Activated effector memory CD4-positive, alpha-beta T cell treated with Interleukin-2 at 50 U/mL for 16 hours (primary cell): ENCODE measurements around the gene NTRK3.
A peak's percentile ranks its signal among the peaks of the same experiment; 100 is the strongest.

ENCODE experiments used
- DNase-seq: peaks from one replicate; pipeline ENCODE4 v3.0.0-alpha.2; 2020

The NTRK3 gene

DNA sequence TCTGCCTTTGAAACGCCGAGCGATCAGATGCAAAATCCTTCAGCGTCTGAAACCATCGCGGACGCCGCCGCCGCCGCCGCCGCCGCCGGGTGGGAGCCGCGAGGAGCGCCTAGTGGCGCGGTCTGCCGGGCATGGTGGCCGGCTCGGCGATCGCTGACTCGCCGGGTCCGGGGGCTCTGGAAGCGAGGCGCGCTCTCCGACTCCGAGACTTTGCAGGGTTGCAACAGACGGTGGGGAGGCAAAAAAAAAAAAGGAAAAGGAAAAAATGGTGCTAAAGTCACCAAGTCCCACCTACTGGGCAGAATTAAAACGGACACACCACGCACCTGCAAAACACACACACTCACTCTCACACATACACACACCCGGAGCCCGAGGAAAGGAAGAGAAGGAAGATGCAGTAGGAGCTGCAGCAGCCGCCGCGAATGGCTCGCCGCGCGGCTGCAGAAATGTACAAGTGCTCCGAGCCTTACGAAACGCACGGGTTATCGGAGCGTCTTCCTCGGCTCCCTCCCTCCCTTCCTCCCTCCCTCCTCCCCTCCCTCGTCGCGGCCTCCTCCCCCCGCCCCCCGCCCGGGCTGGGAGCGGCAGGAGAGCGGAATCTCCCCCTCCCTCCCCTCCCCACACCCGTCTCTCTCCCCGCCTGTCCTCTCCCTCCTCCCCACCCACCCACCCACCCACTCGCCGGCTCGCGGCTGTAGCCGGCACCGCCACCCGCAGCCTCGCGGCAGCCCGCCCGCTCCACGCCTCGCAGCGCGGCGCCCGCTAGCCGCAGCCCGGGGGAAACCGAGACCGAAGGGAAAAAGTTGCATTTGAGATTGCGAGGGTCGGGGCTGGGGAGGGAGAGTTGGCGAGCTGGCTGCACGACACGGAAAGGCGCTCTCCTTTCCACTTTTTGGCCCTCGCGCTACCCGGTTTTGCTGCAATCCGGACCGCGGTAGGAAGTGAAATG, at the start of gene NTRK3:
Gene NTRK3 (minus strand): TSS at position 461 of the 952 bp plus-strand sequence. CDS start 586 bp downstream, outside the sequence.
- DNase-seq: no peak

DNA sequence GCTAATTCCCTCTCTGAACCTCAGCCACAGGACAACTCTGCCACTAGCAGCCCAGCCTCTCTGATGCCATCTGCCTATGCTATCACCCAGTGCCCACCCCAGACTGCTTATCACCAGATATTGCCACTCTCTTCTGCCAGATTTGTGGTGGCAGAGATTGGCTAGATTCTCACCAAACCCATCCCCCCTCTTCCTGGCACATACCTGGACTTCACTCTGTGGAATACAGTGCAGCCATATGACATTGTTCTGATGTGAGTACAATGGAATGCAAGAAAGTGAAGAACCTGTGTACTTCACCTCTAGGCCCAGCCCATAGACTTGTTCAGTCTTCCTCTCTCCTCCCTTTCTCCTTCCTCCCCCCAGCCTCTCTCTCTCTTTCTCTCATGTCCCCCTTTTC, 46.9 kb upstream of the NTRK3 start:
- no peak for DNase-seq

DNA sequence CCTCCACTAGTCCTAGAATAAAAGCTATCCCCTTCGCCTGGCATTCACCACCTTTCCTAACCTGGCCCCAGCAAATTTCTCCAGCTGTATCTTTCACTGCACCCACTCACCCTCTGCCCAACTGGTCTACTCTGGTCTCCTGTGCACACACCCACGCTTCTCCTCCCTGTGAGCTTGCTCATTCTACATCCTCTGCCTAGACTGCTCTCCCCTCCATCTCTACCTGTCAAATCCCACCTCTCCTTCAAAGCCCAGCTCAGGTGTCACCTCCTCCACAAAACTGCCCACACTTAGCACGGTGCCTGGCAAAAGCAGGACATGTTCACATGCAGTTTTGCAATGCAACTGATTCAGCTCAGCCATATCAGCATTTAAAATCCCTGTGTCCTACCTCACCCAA, 45.8 kb upstream of the NTRK3 start:
- no peak for DNase-seq

DNA sequence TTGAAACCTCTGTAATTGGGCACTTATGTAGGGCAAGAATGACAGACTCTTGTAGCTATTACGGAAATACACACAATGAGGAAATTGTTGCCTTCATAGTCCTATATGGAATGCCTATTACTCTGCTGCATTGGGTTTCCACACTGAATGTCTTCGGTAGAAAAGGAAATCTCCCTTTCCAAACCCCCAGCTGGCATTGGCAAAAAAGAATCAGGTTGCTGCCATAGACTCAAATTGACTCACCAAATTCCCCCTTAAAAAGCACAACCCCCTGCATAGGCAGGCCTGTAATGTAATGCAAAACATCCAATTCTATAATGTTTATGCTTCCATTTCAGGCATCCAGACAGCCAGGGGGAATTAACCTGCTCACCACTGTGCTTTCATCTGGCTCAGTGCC, 44.8 kb upstream of the NTRK3 start:
- DNase-seq: no peak

DNA sequence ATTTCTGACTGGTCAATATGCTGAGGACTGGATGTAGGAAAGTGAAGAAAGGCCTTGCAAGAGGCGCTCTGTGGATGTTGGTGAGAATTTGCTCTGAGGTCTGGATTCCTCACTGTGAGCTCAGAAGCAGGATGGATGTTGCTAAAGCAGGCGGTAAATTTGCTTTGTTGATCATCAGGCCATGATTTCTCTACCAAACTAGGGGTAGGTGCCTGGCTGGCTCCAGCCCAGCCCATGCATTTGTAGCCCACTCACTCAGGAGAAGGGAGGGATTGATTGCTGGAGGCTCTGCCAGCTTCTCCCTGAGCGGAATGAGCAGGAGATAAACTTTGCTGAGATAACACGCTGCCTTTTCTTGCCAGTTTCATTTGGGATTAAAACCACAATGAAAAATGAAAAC, 44.3 kb upstream of the NTRK3 start:
- no peak for DNase-seq

DNA sequence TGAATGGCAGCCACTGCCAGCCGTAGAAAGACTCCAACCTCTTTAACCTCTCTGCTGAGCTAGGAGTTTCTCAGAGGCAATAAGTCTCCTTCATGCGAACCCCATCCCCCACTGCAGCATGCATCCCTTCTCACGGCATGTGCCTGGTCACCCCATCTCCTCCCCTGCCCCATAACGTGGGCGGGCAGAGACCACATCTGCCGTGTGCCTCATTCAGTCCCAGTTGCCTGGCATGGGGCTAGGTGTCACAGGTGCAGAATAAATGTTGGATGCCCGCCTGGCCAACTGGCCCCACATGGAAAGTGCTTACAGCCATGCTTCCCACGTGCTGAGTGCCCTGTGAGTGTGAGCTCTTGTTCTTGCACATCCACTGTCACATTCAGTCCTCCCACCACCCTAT, 43.5 kb upstream of the NTRK3 start:
- DNase-seq: no peak

DNA sequence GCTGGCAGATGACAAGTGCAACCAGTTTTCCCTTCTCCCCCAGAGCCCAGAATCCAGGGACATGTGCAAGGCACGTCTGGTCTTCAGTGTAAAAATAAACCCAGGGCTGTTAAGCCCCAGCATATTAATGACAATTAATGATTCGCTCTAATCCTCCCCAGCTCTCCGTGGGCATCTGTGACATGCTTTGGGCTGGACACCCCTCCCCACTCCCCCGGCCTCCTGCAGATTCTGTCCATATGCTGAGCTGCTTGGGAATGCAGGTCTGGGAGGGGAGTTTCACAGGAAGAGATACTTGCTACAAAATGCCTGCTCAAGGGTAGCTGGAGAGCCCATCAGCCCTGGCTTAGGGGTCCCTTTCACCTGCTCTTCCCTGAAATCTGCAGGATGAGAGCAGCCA, 43.0 kb upstream of the NTRK3 start:
- no peak for DNase-seq

DNA sequence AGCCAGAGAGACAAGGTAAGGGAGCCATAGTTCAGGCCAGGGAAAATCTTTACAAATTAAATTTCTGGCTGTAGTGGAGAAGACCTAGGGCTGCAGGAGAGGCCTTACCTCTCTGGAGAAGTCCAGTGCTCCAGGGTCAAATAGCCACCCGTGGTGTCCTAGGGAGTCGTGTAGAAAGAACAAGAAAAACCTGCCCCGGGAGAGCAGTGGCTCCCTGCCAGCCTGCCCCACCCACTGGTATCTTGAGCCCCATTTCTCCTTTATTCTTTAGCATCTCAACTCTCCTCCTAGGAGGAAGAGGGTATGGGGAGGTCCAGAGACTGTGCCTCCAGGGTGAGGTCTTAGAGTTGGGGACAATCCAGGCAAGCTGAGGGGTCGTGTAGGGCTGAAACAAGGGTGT, 32.1 kb upstream of the NTRK3 start:
- DNase-seq: no peak

DNA sequence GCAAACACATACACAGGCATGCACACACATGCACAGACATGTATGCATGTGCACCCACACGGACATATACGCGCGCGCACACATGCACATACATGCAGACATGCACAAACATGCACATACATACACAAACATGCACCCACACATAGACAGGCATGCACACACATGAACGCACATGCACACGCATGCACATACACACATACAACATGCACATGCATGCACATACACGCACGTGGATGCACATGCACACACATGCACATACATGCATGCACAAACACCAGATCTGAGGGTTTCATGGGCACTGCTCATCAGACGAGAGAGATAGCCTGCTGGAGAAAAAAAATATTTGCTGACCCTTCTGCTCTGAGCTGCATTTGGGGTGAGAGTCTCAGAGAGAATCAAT, 31.7 kb upstream of the NTRK3 start:
- DNase-seq: no peak

DNA sequence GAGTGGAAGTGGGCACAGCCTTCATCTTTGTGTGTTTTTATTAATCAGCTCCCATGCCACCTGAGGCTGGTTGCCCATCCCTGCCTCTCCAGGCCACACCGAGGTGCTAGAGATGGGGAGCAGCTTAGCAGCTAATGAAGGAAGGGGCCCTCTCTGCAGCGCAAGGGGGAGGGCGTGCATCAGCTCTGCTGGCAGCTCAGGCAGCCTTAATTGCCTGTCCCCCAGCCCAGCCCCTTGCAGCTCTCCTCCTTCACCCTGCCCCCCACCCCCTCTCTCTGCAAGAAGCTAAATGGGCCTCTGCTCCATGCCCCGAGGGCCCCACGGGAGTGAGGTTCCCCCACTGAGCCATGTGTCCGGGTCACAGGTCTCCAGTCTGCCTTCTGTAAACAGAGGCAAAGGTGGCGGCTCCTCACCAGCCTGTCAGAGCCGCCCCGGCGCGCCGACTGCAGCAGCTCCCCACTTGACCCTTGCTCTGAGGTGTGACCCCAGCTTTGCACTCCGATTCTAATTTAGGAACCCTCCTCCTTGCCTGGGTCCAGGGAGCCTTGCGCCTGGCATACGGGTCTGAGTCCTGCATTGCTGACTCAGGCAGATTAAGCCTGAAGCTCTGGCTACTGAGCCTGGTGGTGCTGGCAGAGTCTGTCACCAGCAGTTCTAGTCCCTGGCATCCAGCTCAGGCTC, 27.9 kb upstream of the NTRK3 start:
- DNase-seq: no peak

DNA sequence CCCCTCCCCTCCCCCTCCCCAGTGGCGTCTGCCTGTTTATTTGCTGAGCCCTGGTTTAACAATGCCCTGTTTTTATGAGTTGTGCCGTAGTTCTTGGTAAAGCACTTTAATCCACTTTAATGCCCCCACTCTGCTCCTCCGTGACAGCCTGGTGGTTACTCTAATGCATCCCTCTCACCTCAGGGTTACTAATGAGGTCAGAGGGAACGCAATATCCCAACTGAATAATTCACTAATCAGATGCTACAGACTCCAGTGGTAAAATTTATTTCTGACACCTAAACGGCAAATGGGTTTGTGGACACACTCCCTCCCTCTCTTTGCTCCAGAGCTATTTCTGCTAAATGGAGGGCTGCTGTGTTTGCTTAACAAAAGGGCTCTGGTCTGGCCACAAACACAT, 26.1 kb upstream of the NTRK3 start:
- DNase-seq: no peak

DNA sequence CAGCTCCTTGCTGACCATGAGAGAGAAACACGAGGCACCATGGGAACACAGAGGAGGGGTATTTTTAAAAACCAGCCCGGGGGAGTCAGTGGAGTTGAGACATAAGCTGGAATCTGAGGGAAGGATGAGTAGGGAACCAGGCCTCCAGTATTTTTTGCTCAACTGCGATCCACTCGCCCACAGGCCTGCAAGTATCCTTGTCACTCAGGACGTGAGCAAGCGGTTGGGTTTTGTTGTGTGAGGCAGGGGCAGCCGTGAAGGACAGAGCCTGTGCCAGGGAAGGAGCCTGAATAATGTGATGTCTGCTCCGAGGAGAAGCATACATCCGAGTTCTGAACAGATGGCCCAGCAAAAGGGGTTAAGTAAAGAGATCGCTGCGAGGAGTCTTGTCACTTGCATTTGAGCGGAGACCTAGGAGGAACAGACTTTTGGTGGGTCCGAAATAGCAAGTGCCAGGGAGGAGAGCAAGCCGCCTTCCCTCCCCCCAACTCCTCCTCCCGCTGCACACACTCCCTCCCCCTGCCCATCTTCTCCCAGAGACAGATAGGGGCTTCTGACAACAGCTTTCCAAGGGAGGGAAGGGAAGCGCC, 20.4 kb upstream of the NTRK3 start:
- DNase-seq: no peak

DNA sequence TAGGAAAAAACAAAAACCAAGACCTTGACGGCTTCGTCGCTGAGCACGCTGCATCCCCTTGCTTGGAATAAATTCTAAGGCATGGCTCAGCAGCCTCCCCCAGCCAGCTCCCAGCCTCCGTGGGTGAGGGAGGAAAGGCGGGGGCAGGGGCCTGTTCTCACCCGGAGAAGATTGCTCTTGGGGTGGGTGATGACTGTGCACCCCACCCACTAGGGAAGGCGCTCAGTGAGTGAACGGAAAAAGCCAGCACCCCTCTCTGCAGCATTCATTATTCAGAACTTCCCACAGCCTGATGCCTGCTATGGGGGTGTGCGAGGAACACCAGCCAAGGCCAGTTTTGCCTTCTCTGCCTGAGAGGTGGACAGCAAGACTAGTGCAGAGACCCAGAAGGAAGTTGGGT, 19.3 kb upstream of the NTRK3 start:
- no peak for DNase-seq

DNA sequence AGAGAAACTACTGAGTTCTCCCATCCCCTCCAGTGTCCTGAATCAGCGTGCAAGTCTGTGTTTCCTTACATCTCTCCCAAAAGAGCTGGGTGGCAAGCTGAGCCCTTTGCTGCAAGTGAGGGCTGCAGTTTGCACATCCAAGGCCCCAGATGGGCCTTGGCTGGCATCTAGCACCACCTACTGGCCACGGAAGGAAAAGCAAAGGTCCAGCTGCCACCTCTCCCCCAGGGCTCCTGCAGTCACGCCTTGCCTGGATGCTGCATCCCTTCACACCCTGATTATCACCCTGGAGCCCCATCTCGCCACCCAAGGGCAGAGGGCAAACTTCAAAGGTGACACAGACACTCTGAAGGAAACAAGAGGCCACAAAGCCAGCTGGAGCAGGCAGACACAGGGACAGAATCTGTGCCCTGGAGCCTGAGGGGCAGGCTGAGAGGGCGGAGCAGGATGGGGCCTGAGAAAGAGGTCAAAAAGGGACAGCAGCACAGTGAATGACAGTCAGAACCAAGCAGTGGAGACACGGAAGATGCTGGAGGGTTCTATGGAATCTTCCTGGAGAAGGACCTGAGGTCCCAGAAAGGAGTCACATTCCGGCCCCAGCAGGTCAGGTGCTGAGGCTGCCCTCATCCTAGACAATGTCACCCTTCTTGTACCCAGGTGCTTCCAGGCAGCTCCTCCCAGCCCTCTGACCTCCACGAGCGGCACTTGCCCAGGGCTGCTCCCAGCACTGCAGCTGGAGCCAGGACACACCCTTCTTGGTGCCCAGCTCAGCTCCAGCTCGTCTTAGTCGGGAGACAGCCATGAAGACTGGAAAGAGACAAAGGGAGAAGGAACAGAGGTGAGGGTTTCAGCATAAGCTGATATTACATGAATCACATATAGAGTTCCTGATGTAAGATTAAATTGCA, 18.3 kb upstream of the NTRK3 start:
- peak; percentile 12 for DNase-seq

DNA sequence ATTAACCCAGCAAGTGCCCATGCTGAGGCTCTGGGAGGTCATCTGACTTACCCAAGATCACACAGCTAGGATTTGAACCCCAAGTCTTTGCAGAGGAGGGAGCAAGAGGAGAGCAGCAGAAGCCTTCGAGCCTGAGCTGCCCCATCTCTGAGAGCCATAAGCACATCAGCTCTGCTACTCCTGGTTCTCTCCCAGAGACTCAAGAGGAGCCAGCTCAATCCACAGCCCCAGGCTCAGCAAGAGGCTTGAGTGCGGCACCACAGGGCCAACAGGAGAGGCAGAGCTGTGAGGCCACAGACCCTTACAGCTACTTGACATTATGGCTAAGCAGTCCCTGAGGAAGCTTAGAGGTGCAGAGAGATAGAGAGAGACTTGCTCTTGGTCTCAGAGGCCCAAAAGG, 15.9 kb upstream of the NTRK3 start:
- no peak for DNase-seq

DNA sequence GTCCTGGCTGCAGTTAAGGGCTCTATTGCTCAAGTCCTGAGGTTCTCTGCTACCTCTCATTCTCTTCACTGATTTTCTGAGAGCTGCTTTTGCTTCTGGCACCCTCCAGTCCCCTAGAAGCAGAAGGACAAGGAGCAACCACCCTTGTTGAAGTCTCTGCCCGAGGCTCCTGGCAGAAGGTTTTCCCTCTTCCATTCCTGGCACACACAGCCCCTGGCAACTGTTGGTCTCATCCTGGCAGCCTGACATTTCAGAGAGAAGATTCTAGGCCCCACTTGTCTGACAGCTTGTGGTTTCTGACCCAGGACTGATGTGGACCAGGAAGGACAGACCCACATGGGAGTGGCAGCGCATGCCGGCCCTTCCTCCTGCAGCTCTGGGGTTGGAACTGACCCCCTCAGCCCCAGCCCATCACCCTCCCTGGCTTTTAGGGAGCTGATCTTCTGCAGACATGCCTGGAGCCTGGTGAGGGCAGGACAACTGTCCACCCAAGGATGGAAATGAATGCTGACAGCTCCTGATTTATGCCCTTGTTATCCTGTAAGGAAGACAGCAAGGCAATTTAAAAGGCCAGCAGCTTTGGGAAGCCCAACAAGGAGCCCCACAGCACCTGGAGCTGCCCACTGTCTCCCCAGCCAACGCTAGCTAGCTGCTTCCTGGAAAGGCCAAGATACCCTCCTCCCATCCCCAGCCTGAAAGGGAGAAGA, 13.0 kb upstream of the NTRK3 start:
- DNase-seq: no peak

DNA sequence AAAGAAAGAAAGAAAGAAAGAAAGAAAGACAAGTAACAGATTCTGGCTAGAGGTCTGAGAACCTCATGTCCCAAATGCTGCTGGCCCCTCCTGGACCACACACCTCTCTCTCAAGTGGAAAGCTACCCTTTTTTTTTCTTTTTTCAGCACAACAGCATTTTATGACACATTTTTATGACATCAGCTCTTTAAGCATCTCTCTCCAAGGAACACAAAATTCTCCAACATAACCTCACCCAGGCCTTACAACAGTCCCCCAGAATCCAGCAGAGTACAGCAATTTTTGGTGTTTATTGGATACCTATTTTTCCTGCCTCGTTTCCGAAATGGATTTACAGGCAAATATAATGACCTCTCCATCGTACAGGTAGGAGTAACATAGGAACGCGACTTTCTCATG, 11.2 kb upstream of the NTRK3 start:
- no peak for DNase-seq

DNA sequence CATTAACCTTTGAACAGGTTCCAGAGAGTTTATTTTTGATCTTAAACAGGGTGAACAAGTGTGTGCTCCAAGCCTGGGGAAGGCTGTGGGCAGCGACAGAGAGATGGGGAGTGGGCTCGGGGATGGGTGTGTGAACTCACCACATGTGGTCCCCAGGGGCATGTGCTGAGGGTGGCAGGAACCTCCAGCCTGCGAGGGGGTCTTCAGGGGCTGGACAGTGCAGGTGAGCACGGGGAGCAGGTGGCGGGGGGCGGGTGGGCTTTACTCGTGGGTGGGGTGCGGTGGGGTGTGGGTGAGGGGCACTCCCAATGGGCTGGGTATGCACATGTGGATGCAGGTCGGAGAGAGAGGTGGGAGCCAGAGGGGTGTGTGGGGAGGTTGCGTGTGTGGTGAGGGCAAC, 9.6 kb upstream of the NTRK3 start:
- DNase-seq: no peak

DNA sequence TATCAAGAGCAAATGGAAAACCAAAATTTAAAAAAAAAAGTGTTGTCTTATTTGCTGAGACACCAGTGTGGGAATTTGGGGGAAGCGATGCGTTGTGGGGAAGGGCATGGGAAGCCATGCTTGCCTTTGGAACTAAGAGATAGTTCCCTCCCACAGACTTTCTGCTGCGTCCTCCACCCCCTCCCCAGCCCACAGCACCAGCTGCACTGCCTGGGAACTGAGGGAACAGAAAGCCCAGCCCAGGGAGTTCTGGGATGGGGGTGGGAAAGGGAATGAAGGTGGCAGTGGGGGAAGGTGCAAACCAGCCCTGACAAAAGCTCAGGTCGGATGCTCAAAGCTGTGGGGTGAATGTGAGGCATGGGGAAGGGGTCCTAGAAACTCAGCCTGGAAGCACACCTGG, 8.1 kb upstream of the NTRK3 start:
- no peak for DNase-seq

DNA sequence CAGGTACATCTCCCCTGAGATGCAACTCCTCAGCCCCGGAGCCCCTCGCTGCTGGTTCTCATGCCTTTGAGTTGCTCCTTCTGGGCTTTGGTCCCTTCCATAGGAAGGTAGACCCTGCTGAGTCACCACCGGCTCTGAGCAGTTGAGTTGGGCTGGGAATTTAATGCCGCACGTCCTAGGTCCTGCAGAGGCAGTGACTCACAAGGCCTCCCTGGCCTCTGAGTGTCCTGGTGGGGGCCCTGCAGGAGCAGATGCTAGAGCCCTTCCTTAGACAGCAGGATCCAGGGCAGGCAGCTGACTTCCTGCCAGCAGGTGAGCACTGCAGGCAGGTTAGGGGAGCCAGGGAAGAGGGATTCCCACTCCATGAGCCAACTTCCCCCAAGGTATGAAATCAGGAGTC, 5.5 kb upstream of the NTRK3 start:
- no peak for DNase-seq

DNA sequence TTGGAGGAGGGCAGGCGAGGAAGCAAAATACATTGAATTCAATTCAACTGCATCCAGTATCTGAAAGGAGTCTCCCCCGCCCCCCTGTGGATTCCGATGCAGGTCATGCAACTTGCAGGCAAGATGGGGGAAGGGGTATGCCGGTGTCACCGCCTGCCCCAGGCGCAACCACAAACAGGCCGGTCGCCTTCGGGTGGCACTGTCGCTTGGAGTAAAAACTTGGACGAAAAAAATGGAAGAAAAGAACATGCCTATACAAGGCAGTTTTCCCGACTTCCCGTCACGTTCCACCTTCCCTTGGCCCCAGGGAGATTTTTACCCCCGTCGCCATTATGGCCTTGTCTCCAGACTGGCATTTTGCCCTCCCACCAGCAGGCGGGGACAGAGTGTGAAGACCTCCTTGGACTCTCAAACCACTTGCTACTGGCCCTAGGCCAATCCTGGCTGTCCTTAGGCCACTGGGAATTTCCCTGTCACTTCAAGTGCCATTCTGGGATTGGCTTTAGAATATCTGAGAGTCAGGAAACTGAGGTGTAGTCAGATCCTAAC, 1.6 kb upstream of the NTRK3 start:
- no peak for DNase-seq
